Kidney epithelial cell (primary cell): ENCODE measurements around the gene U2SURP. TPM values are rescaled to one million over a fixed set of nuclear protein-coding genes. Genes with fewer than 3 reads are reported as not detected.

ENCODE experiments used
- DNase-seq: peaks from one replicate; pipeline ENCODE4 v3.0.0-alpha.2; 2010; ENCODE audit warnings: low read depth
- H3K27me3 ChIP-seq: 2 replicates; pipeline ENCODE4 v1.6.0; 2011; ENCODE audit warnings: low read length; ENCODE audit not compliant: control insufficient read depth, insufficient read depth
- H3K36me3 ChIP-seq: 2 replicates; pipeline ENCODE4 v1.5.1; 2011; ENCODE audit warnings: low read length; ENCODE audit not compliant: control insufficient read depth, insufficient read depth
- H3K4me3 ChIP-seq: 2 replicates; pipeline ENCODE4 v1.5.1; 2011; ENCODE audit warnings: low read depth, mild to moderate bottlenecking, control low read depth, low read length
- total RNA-seq: library from RNA; depleted of rRNA; stranded (reverse); fragments of >200 nt; gene quantifications from 2 replicates; pipeline ENCODE4 v1.2.3, GENCODE V29; 2015
- TF ChIP-seq, protein P1 (sequence below): IDR thresholded peaks from 2 replicates; pipeline ENCODE4 v1.5.1; 2011; ENCODE audit warnings: mild to moderate bottlenecking, moderate library complexity, low read length, control low read depth, inconsistent platforms; ENCODE audit not compliant: insufficient read depth, poor library complexity, severe bottlenecking

Gene U2SURP
- total RNA-seq, 1 donor from 2014 or later: 60.6 TPM

DNA sequence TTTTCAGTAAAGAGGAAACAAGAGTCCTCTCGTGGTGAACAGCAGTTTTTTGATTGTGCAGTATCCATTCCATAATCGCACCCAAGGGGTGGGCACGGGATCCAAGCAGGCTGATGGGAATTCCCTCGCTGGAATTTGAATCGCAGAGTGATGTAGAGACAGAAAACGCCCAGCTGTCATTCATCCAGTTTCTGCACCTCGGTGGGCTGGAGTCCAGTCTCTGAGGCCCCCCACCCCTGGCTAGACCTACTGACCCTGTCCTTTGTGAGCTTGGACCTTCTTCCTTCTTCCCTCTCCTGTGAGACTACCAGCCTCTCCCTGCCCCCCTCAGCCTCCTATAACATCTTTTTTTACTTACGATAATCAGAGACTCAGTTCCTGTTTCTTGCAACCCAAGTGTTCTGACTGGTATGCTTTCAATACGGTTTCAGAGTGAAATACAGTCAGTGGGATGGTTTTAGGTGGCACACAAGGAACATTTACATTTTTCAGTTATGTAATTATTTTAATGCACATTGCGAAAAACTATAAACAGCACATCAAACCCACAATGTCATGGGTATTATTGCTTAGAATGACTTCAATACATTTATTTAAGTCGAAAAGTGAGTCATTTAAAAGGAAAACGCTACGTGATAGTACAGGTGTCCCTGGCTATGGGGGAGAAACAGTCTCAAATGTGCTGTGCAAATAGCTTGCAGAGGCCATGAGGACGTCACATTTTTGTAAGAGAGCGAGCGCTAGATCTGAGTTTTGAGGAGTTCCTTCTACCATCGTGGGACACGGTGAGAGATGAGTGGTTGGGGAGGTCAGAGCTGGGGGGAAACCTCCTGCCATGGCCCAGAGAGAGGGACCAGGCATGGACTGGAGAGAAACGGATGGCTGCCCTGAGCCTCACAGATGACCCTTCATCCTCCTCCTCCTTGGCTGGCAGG, 80.7 kb downstream of the U2SURP start:
- no peaks in the 10 kb centered on the region for H3K36me3 ChIP-seq
- H3K27me3 ChIP-seq: no peaks in the 10 kb centered on the region
- TF ChIP-seq, protein P1, sequence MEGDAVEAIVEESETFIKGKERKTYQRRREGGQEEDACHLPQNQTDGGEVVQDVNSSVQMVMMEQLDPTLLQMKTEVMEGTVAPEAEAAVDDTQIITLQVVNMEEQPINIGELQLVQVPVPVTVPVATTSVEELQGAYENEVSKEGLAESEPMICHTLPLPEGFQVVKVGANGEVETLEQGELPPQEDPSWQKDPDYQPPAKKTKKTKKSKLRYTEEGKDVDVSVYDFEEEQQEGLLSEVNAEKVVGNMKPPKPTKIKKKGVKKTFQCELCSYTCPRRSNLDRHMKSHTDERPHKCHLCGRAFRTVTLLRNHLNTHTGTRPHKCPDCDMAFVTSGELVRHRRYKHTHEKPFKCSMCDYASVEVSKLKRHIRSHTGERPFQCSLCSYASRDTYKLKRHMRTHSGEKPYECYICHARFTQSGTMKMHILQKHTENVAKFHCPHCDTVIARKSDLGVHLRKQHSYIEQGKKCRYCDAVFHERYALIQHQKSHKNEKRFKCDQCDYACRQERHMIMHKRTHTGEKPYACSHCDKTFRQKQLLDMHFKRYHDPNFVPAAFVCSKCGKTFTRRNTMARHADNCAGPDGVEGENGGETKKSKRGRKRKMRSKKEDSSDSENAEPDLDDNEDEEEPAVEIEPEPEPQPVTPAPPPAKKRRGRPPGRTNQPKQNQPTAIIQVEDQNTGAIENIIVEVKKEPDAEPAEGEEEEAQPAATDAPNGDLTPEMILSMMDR: no peak
- DNase-seq: no peak
- H3K4me3 ChIP-seq: no peak overlapping the region

DNA sequence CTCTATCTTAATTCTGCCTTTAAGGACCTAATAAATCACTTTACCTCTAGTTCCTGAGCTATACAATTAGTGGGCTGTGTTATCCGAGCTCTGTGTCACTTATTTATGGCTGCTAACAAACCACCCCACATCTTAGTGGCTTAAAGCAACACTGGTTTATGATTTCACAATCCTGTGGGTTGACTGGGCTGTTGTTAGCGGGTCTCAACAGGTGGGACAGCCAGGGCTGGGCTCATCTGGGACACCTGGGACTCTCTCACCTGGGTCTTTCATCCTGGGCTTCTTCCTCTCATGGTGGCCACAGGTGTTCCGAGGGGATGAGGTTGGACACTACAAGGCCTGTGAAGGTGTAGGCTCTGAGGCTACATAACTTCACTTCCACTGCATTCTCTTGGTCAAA, 82.4 kb downstream of the U2SURP start:
- H3K4me3 ChIP-seq: no peak overlapping the region
- H3K36me3 ChIP-seq: no peaks in the 10 kb centered on the region
- H3K27me3 ChIP-seq: no peaks in the 10 kb centered on the region
- TF ChIP-seq, protein P1: no peak
- no peak for DNase-seq

DNA sequence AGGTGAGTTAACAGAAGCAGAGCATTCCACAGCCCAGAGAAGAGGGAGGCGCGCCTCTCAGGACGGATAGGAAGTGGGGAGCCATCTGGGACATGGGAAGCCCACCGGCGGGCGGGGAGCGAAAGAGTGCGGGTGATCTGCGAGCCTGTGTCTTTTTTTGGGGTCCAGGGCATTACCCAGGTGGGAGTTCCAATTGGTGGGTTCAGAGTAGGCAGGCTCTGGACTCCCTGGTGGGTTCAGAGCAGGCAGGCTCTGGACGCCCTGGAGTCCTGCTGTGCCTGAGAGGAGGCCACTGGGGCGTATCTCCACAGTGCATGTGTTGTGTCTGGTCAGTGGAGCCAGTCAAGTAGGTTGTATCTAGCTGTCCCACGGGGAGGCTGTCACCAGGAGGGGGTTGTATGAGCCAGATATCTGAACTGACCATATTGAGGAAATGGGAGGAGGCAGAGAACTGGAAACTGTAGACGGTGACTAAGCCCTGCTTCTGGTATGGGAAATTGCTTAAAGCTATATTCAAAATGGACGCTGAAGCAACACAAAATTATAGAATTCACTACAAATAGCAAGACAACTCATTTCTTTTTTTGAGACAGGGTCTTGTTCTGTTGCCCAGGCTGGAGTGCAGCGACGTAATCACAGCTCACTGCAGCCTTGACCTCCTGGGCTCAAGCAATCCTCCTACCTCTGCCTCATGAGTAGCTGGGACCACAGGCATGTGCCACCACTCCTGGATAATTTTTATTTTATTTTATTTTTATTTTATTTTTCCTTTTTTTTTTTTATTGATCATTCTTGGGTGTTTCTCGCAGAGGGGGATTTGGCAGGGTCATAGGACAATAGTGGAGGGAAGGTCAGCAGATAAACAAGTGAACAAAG, 83.7 kb downstream of the U2SURP start:
- no peak overlapping the region for H3K4me3 ChIP-seq
- H3K36me3 ChIP-seq: no peaks in the 10 kb centered on the region
- H3K27me3 ChIP-seq: no peaks in the 10 kb centered on the region
- DNase-seq: peak; percentile 37
- TF ChIP-seq, protein P1: no peak

DNA sequence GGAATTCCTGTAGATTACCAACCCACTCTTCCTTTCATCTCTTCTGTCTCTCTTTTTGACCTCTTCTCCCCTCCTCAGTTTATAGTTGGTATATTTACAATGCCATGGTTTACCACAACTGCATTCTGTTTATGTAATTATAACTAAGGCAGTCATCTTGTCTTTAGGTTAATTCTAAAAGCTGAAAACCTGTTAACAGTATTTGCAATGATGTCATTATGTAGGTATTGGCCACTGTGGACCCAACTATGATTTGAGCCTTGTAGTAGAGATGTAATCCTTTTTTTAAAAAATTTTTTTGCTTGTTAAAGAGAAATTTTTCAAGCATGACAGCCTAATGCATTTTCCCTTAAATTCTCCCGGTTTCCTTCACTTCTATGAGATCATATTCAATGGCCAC, 87.5 kb downstream of the U2SURP start:
- TF ChIP-seq, protein P1: no peak
- Histone ChIP-seq H3K4me3 (no peak overlapping the region), H3K27me3 (no peaks in the 10 kb centered on the region), H3K36me3 (no peaks in the 10 kb centered on the region)
- no peak for DNase-seq

DNA sequence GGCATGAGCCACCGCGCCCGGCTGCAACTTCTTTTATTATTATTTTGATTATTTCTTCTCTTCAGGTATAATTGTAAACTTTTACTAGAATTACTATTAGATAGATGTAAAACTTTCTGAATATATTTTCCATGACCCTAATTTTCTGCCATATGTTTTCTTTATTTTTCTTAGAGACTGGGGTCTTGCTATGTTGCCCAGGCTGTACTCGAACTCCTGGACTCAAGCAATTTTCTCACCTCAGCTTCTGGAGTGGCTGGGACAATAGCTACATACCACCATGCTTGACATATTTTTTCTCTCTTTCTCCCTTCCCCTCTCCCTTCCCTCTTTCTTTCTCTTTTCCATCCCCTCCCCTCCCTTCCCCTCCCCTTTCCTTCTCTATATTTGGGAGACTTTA, 88.6 kb downstream of the U2SURP start:
- H3K27me3 ChIP-seq: no peaks in the 10 kb centered on the region
- H3K4me3 ChIP-seq: no peak overlapping the region
- no peak for DNase-seq
- TF ChIP-seq, protein P1: no peak
- no peaks in the 10 kb centered on the region for H3K36me3 ChIP-seq
